ENCODE data around the gene CTAG1A.
"Not testable (repeated sequence)": the region's sequence is repeated elsewhere in the genome, so short reads cannot be mapped to it uniquely, and the experiment has no call there.

CTAG1A gene

DNA sequence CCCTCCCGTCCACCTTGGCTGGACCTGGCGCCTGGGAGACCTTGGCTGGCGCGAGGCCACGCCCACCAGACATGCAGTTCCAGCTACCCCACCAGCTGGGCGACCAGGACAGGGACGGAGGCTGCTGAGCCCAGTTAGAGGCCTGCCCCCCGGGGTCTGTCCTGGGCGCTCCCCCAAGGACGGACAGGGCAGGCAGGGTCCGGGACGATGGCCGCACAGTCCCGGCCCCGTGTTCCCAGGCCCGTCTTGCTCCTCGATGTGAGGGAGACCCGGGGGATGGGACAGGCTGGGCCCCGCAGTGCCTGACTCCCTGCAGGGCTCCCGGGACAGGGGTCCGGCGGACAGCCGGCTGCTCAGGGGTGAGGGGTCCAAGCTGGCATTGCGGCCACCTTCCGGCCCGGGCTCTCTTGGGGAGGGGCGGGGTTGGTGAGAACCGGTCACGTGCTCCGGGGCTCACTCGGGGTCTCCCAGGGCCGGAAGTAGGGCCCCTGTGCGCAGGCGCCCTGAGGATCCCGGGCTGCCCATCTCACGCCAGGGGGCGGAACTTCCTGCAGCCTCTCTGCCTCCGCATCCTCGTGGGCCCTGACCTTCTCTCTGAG is at the start of gene CTAG1A:
CTAG1A (plus strand) TSS at position 549 of the 599 bp plus-strand sequence. CDS start 74 bp downstream, outside the sequence.
- DNase-seq (ENCODE audit: low read depth in 2 of 2, low spot score in 1 of 2), result not testable (repeated sequence)

DNA sequence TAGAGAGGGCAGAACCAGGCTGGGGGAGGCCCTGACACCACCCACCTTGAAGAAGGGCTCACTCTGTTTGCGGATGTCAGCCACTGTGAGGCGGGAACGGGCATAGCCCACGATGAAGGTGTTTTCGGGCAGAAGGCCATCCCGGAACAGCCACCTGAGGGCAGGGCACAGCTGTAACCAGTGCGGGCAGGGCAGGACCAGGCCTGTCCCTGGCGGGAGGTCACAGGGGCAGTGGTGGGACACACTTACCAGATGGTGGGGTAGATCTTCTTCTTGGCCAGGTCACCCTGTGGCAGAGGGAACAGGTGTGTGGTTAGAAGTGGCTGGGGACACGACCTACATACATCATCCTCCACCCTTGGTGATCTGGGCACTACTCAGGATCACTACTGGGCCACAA is 49.0 kb upstream of the CTAG1A start:
- no peak for DNase-seq (ENCODE audit: low read depth in 2 of 2, low spot score in 1 of 2)

DNA sequence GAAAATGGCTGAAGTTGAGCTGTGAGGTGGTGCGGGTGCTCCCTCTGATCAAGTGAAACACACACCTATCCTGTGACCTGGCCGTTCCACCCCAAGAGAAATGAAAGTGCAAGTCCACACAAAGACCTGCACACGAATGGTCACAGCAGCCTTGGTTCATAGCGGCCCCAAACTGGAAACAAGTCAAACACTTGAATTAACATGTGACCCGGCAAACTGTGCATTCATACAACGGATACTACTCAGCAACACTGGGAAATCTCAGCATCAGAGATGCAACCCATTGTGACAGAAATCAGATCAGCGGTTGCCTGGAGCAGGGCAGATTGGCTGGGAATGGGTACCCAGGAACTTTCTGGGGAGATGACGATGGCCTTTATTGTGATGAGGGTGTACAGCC is 45.9 kb upstream of the CTAG1A start:
- no peak for DNase-seq (ENCODE audit: low read depth in 2 of 2, low spot score in 1 of 2)

DNA sequence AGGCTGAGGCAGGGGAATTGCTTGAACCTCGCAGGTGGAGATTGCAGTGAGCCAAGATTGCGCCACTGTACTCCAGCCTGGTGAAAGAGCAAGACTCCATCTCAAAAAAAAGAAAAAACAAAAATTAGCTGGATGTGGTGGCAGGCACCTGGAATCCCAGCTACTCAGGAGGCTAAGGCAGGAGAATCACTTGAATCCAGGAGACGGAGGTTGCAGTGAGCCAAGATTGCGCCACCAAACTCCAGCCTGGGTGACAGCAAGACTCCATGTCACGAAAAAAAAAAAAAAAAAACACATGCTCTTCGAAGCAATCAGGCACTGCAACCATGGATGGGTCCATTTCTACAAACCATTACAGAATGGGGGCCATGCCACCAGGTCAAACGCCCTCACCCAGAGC is 44.6 kb upstream of the CTAG1A start:
- not testable (repeated sequence) for DNase-seq (ENCODE audit: low read depth in 2 of 2, low spot score in 1 of 2)

DNA sequence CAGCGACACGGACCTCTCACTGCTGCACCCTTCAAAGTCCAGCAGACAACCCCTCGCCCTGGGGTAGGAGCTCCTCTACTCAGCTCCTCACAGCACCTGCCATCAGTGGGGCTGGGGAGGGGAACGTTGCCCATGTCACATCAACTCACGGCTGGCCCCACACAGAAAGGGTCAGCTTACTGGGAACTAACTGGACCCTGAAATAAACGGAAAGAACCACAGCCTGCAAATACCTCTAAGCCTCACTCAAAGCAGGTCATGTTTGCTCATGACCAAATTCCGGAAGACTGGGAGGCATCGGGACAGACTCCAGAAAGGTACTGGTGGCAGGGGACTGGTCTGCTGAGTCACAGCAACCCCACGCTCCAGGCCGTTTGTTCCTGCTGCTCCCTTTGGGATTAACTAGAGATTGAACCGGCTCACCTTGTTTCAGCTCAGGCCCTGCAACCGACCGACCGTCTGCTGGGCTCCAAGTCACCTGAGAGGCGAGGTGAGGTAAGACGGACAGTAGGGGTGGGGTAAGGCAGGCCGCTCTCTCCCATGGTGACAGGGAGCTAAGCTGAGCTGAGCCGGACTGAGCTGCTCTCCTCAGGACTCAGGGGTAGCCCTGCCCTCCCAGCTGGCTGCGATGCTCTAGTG is 43.9 kb upstream of the CTAG1A start:
- no peak for DNase-seq (ENCODE audit: low read depth in 2 of 2, low spot score in 1 of 2)

DNA sequence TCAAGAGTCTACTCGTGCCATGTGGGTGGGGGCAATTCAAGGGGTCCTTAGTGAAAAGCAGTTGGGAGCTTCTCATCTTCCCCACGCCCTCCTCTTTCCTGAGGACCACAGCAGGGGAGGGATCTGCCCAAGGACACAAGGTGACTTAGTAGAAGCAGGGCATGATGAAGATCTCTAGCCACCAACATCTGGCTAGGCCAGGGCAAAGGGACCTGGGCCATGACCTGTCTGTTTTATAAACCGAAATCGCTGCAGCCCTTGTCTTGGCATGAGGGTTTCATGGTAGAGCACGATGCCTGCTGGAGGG is 43.4 kb upstream of the CTAG1A start:
- no peak for DNase-seq (ENCODE audit: low read depth in 2 of 2, low spot score in 1 of 2)

DNA sequence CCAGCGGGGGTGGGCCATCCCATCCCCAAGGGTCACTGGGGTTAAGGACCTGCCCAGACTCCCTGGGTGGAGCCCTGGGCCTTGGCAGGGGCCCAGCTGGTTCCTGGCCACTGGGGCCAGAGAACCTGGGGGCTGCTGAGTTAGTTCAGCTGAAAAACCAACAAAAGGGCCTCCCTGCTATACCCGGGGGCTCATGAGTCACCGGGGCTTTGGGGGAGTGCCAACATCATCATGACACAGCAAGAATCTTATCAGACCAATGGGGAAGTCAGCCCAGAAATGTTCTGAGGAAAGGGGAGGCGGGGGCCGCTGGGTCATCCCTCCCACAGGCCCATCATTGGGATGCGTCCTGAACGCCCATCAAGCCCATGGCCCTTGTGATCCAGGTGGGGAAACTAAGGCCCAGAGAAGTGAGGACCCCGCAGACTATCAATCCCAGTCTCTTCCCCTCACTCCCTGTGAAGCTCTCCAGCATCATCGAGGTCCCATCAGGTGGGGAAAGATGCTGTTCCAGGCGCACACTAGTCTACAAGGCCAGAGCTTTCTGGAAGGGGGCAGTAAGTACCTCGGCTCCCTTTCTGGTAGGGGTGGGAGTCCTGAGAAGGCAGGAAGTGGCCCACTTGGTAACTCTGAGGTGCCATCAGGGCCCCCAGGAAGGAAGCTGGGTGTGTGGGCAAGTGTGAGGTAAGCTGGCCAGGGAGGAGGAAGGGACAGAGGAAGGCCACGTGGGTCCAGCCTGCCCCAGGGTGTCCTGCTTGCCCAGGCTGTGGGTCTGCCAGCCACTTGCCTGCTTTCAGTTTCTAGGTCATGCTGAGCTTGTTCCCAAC is 42.8 kb upstream of the CTAG1A start:
- DNase-seq (ENCODE audit: low read depth in 2 of 2, low spot score in 1 of 2), result peak; percentile 26 to 60

DNA sequence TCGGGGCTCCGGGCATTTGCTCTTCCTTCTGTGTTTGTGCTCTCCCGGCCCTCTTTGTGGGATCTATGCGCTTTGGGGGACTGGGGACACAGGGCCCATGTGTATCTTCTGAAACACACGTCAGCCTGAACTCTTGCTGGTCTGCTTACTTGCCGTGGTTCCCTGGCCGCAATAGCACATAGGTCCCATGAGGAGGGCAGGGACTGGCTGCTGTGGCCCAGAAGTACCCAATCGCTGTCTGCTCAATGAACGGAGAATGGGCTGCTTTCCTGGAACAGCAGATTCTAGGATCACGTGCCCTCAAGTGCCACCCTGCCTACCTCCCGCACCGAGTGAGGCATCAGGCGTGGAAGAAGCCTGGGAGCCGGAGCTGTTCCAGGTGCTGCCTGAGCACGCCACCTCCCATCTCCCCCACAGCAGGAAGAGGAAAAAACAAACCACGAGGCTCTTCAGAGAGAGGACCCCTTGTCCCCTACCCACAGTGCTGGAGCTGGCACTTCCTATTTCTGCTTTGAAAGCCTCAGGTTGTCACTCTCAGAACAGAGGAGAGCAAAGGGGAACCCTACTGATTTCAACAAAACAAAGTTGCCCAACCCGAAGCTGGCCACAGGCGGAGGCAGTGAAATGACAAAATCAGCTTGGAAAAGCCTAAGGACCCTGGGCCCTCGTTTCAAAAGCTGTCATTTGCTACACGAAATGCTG is 42.1 kb upstream of the CTAG1A start:
- DNase-seq (ENCODE audit: low read depth in 2 of 2, low spot score in 1 of 2), result no peak

DNA sequence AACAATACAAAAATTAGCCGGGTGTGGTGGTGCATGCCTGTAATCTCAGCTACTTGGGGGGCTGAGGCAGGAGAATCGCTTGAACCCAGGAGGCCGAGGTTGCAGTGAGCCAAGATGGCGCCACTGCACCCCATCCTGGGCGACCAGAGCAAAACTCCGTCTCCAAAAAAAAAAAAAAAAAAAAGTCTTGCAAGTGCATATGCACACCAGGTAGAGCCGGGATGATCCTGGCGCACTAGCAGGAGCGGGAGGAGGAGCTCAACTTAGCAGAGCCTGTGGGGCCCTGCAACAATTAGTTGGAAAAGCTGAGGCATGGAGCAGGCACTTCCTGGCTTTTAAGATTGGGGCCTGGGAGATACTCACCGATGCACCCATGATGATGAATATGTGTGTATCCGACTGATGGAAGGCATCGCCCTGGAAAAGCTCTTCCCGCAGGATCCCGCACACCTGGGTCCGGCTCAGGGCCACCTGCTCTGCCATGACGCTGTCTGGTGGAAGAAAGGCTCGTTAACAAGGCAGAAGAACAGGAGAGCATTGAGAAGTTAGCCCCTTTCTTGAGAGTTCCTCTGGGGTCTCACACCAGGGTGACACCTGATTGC is 39.2 kb upstream of the CTAG1A start:
- DNase-seq (ENCODE audit: low read depth in 2 of 2, low spot score in 1 of 2), result no peak

DNA sequence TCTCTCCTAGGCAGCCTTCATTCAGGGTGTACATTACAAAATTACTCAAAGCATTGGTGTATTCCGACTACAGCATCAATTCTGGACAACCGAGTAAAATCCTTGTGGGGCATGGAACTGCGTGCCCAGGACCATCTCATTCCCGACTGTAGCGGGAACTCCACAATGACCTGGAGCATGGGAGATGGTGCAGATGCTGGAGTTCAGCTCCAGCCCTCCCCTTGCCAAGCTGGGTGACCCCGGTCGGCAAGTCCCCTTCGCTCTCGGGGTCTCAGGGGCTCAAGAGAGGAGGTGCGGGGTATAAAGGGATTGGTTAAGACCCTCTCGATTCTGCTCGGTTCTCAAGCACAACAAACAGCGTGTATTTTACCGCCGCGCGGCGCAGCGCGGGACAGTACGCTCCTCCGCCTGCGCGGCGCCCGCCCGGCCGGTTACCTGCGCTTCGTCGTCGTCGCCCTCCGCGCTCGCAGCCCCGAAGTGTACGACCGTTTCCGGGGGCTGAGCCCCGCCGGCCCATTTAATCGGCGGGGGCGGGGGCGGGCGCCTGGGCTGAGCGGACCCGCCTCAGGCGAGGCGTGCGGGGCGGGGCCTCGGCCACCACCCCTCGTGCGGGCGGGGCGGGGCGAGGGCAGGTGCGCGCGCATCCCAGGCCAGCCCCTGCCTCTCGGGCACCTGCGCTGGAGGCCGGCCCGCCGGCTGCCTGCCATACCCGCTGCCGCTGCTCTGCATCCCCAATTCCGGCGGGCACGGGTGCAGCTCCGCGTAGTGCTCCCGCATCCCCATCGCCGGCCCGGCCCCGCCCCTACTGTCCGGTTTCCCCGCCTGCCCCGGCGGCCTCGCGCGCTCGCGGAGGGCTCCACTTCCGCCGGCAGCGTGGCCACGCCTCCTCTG is 38.3 kb upstream of the CTAG1A start, which contains the start of gene G6PD:
G6PD (minus strand) TSS at position 493 of the 891 bp plus-strand sequence. CDS start 691 bp downstream, outside the sequence.
- peak; percentile 40 to 58 for DNase-seq (ENCODE audit: low read depth in 2 of 2, low spot score in 1 of 2)

DNA sequence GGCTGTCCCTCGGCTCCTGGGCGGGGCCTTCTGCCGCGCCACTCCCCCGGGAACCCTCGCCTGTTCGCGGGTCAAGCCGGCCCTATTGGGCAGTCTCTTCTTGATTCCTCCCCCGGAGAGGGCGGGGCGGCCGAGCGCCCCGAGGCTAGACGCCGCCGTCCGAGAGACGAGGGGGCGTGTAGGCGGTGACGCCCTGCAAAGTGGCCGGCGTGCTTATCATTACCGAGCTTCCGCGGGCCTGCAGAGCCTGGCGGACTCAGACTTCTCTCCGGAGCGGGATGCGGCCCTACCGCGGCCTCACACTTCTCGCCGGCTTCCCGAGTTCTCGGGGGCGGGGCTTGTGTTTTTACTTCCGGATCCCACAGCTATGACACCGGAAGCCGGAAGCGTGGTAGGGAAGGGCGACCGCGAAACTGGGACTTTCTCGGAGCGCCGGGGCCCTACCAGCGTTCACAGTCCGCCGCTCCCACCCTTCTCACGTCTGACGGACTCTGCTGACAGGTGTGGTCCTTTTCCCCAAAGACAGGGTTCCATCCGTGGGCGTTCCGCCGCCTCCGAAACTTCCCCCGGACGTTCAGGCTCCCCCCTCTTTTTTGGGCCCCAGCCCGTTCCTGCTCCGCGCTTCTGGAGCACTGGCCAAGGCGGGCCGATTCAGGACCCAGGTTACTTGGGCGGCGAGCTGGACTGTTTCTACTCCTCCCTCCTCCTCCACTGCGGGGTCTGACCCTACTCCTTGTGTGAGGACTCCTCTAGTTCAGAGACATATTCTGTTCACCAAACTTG is 37.5 kb upstream of the CTAG1A start, which contains the start of gene IKBKG:
IKBKG (plus strand) TSS at position 376 of the 783 bp plus-strand sequence. CDS start 4,383 bp downstream, outside the sequence.
- DNase-seq (ENCODE audit: low read depth in 2 of 2, low spot score in 1 of 2), result peak; percentile 67 to 75

DNA sequence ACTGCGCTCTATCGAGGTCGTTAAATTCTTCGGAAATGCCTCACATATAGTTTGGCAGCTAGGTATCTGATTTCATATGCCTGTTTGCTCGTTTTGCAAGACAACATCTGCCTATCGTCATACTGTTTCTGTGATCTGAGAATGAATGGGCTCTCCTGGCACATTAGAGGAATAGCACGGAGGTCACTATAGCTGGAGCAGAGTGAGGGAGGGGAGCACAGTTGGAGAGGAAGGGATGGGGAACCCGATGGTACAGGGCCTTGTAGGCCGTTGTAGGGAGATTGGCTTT is 37.0 kb upstream of the CTAG1A start:
- no peak for DNase-seq (ENCODE audit: low read depth in 2 of 2, low spot score in 1 of 2)

DNA sequence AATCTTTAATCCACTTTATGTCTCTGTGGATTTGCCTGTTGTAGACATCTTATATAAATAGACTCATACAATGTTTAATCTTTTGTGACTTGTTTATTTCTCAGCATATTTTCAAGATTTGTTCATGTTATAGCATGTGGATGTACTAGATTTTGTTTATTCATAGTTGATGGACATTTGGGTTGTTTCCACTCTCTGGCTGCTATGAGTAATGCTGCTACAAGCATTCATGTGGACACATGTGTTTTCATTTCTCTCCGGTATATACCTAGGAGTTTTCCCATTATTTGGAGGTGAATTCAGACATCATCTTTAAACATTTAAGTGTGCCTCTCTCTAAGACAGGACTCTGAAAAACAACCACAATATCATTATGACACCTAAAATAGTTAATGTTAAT is 35.2 kb upstream of the CTAG1A start:
- DNase-seq (ENCODE audit: low read depth in 2 of 2, low spot score in 1 of 2), result no peak

DNA sequence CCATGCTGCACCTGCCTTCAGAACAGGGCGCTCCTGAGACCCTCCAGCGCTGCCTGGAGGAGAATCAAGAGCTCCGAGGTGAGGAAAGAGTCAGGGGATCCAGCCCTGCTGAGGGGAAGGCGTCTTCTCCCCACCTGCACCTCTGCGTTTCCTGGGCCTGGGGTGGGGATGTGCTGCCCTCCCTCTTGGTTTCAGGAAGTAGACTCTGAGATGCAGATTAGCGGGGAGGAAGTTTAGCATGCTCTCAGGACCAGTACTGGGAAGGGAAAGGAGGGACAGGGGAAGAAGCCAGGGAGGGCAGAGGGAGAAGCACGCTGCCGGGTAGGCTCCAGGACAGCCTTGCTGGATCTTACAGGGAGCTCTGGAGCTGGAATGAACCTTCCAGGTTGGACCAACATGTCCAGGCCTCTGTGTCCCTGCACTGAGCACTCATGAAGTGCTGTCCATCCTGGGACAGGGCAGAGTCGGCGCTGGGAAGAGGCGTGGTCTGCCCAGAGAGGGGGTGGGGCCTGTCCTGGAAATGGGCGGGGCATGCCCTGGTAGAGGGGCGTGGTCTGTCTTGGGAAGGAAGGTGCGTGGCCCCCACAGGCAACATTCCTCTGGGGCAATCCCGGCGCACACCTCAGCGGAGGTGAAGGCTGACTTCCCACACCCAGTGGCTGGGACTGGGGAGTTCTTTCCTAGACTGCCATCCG is 32.7 kb upstream of the CTAG1A start:
- DNase-seq (ENCODE audit: low read depth in 2 of 2, low spot score in 1 of 2), result not testable (repeated sequence)

DNA sequence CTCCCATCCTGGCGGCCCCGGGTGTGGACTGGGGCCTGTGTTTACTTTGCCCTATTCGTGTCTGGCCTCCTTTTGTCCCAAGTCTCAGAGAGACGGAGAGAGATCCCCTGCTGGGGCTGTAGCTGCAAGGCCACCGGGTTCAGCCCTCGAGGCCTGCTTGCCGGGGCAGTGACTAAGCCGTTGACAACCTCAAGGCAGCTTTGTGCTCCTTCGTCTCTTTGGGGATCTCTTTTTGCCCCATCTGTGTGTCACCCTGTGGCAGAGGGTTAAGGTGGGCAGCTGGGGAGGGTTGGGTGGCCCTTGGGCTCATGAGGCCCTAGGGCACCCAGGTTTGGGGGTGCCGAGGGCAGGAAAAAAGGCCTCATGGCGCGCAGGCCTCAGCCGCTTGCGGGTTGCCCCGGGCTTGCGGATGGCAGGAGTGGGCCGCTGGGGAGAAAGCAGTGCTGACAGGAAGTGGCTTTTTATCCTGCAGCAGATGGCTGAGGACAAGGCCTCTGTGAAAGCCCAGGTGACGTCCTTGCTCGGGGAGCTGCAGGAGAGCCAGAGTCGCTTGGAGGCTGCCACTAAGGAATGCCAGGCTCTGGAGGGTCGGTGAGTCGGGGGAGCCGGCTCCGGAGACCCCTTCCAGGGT is 26.8 kb upstream of the CTAG1A start:
- not testable (repeated sequence) for DNase-seq (ENCODE audit: low read depth in 2 of 2, low spot score in 1 of 2)

DNA sequence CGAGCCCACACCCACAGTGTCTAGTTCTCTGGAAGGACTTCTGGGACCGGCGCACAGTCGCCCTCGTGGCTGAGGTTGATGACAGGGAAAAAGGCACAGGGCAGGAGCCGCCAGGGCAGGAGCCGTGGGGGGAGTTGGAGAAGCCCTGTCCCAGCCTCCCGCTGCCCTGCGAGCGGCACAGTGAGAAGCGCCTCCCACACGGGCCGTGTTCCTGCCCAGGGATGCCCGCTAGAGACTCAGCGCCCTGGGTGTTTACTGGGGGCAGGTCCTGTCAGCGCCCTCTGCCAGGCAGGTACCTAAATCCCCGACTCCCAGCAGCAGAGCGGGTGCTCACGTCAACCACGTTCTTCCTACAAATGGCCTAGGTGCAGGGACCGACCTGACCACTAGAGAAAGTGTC is 26.0 kb upstream of the CTAG1A start:
- not testable (repeated sequence) for DNase-seq (ENCODE audit: low read depth in 2 of 2, low spot score in 1 of 2)

DNA sequence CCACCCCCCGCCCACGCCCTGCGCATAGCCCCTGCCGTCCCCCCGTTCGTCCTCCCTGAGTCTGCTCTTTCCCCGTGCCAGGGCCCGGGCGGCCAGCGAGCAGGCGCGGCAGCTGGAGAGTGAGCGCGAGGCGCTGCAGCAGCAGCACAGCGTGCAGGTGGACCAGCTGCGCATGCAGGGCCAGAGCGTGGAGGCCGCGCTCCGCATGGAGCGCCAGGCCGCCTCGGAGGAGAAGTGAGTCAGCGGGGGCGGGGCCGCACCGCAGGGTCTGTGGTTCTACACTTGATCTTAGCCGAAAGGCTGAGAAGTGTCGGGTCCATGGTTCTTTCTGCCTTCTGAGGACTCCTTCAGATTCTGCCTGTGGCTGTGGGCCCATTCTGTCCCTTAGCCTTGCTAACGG is 24.6 kb upstream of the CTAG1A start:
- not testable (repeated sequence) for DNase-seq (ENCODE audit: low read depth in 2 of 2, low spot score in 1 of 2)

DNA sequence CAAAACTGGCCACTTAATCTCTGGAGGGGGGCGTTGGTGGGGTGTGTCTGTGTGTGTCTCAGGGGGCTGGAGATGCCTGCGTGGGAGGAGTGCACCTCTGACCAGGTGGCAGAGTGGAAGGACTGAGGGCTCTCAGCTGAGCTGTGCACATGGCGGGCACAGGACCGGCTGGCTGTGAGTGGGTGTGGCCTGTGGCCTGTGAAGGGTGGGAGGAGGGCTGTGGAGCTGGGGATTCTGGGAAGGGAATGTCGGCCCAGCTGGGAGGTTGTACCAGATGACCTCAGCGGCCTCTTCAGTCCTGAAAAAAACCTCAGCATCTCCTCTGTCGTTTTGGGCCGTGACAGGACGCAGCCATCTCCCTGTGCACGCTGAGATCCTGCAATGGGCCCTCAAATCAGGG is 22.6 kb upstream of the CTAG1A start:
- not testable (repeated sequence) for DNase-seq (ENCODE audit: low read depth in 2 of 2, low spot score in 1 of 2)

Measured in stimulated activated CD8-positive, alpha-beta memory T cell treated with anti-CD3 and anti-CD28 coated beads, Interleukin-4, amount 100 ng/mL, for 4 hours (primary cell).